ENCODE measurements around the gene NT5DC2.

DNA sequence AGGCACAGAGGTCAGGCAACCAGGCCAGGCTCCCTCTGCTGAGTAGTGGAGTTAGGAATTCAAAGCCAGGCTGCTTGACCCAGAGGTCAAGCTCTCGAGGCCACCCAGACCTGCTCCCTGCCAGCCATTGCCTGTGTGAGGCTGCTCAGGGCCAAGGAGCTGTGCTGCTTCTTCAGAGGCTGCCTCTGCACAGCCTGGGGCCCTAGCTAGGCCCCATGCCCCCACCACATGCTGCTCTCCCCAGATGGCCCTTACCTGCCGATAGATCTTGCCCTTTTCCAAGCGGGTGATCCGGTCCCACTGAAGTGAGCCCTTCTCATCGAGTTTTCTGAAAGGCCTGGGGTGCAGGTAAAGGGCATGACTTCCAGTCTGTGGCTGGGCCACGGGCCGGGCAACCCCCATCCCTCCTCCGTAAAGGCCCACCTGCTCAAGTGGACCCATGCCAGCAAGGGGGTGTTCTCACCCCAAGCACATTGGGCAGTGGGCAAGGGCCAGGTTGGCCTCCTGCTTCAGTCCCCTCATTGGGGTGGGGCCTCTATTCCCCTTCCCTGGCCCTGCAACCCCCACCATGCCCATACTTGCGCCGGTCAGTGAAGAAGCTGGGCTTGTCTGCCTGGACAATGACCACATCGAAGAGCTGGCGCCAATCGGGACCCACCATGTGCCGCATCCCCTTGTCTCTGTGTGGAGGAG, 6.5 kb downstream of the NT5DC2 start:
- TF ChIP-seq, protein P1, sequence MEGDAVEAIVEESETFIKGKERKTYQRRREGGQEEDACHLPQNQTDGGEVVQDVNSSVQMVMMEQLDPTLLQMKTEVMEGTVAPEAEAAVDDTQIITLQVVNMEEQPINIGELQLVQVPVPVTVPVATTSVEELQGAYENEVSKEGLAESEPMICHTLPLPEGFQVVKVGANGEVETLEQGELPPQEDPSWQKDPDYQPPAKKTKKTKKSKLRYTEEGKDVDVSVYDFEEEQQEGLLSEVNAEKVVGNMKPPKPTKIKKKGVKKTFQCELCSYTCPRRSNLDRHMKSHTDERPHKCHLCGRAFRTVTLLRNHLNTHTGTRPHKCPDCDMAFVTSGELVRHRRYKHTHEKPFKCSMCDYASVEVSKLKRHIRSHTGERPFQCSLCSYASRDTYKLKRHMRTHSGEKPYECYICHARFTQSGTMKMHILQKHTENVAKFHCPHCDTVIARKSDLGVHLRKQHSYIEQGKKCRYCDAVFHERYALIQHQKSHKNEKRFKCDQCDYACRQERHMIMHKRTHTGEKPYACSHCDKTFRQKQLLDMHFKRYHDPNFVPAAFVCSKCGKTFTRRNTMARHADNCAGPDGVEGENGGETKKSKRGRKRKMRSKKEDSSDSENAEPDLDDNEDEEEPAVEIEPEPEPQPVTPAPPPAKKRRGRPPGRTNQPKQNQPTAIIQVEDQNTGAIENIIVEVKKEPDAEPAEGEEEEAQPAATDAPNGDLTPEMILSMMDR (IDR thresholded peaks at IDR 0.05), result no peak
- TF ChIP-seq EP300 (IDR thresholded peaks at IDR 0.05), result no peak
- no peak for TF ChIP-seq POLR2AphosphoS5 (IDR thresholded peaks at IDR 0.05)

Measured in suprapubic skin (tissue), 4 donors.